ENCODE data around the gene OR8B8.
"Not testable (repeated sequence)": the region's sequence is repeated elsewhere in the genome, so short reads cannot be mapped to it uniquely, and the experiment has no call there.

The OR8B8 gene

GRCh38 chr11:124441519-124441918, 4.0 kb downstream of the OR8B8 start:
- DNase-seq (ENCODE audit: low read depth): no peak

GRCh38 chr11:124441081-124441480, 4.4 kb downstream of the OR8B8 start:
- no peak for DNase-seq (ENCODE audit: low read depth)

- DNase-seq (ENCODE audit: low read depth): no peak
These were observed 4.9 kb downstream of the OR8B8 start for GRCh38 chr11:124440608-124441007.

GRCh38 chr11:124434699-124435098, 10.8 kb downstream of the OR8B8 start:
- no peak for DNase-seq (ENCODE audit: low read depth)

GRCh38 chr11:124429599-124429998, 15.9 kb downstream of the OR8B8 start:
- no peak for DNase-seq (ENCODE audit: low read depth)

- DNase-seq (ENCODE audit: low read depth): no peak
These were observed 21.0 kb downstream of the OR8B8 start, which contains the start of gene OR8B4 for GRCh38 chr11:124424384-124424921. Gene OR8B4 (minus strand): TSS chr11:124424871. CDS start chr11:124424871, 0 bp downstream.

- no peak for DNase-seq (ENCODE audit: low read depth)
These were observed 24.5 kb downstream of the OR8B8 start for GRCh38 chr11:124421043-124421442.

GRCh38 chr11:124415356-124415923, 30.1 kb downstream of the OR8B8 start:
- peak; percentile 22 for DNase-seq (ENCODE audit: low read depth)

GRCh38 chr11:124409906-124410305, 35.6 kb downstream of the OR8B8 start:
- no peak for DNase-seq (ENCODE audit: low read depth)

GRCh38 chr11:124405581-124405980, 39.9 kb downstream of the OR8B8 start:
- no peak for DNase-seq (ENCODE audit: low read depth)

GRCh38 chr11:124403186-124403585, 42.3 kb downstream of the OR8B8 start:
- DNase-seq (ENCODE audit: low read depth): not testable (repeated sequence)

GRCh38 chr11:124402326-124402922, 43.1 kb downstream of the OR8B8 start:
- peak; percentile 70 for DNase-seq (ENCODE audit: low read depth)

GRCh38 chr11:124398924-124399323, 46.6 kb downstream of the OR8B8 start, which contains the start of gene OR8B3:
Gene OR8B3 (minus strand): TSS chr11:124399024. CDS start chr11:124397351, 1,673 bp downstream.
- DNase-seq (ENCODE audit: low read depth): no peak

GRCh38 chr11:124396847-124397246, 48.6 kb downstream of the OR8B8 start:
- DNase-seq (ENCODE audit: low read depth): not testable (repeated sequence)

- peak; percentile 19 for DNase-seq (ENCODE audit: low read depth)
These were observed 51.1 kb downstream of the OR8B8 start for GRCh38 chr11:124394408-124394807.

All from non-pigmented ciliary epithelial cell (primary cell).